ENCODE data around the gene ATAD3C.
"Not testable (repeated sequence)": the region's sequence is repeated elsewhere in the genome, so short reads cannot be mapped to it uniquely, and the experiment has no call there.

ATAD3C gene

GRCh38 chr1:1472053-1472876 lies 22.8 kb downstream of the ATAD3C start:
- DNase-seq = not testable (repeated sequence)

GRCh38 chr1:1476011-1476410 lies 26.5 kb downstream of the ATAD3C start:
- DNase-seq = not testable (repeated sequence)

GRCh38 chr1:1477206-1477605 lies 27.7 kb downstream of the ATAD3C start:
- DNase-seq = no peak

- DNase-seq = no peak
These were observed 30.3 kb downstream of the ATAD3C start for GRCh38 chr1:1479547-1480487.

GRCh38 chr1:1480488-1480867 lies 31.0 kb downstream of the ATAD3C start:
- DNase-seq = not testable (repeated sequence)

- DNase-seq = not testable (repeated sequence)
These were observed 32.3 kb downstream of the ATAD3C start for GRCh38 chr1:1481811-1482210.

GRCh38 chr1:1482856-1483255 lies 33.4 kb downstream of the ATAD3C start:
- DNase-seq = no peak

- DNase-seq = no peak
These were observed 34.2 kb downstream of the ATAD3C start for GRCh38 chr1:1483714-1484113.

GRCh38 chr1:1484976-1485750 lies 35.7 kb downstream of the ATAD3C start:
- DNase-seq = not testable (repeated sequence)

GRCh38 chr1:1485755-1486317 lies 36.3 kb downstream of the ATAD3C start:
- DNase-seq = not testable (repeated sequence)

GRCh38 chr1:1487701-1488100 lies 38.2 kb downstream of the ATAD3C start:
- DNase-seq = no peak

- no peak for DNase-seq
These were observed 39.7 kb downstream of the ATAD3C start for GRCh38 chr1:1489231-1489630.

GRCh38 chr1:1489861-1490260 lies 40.4 kb downstream of the ATAD3C start:
- no peak for DNase-seq

- no peak for DNase-seq
These were observed 41.2 kb downstream of the ATAD3C start for GRCh38 chr1:1490633-1491230.

- DNase-seq = no peak
These were observed 42.1 kb downstream of the ATAD3C start for GRCh38 chr1:1491601-1492000.

GRCh38 chr1:1494311-1494710 lies 44.8 kb downstream of the ATAD3C start:
- DNase-seq = not testable (repeated sequence)

- DNase-seq = not testable (repeated sequence)
These were observed 46.0 kb downstream of the ATAD3C start for GRCh38 chr1:1495461-1495975.

GRCh38 chr1:1504777-1505365 lies 55.4 kb downstream of the ATAD3C start:
- peak; percentile 73 for DNase-seq

- DNase-seq = not testable (repeated sequence)
These were observed 55.9 kb downstream of the ATAD3C start for GRCh38 chr1:1505366-1505798.

- not testable (repeated sequence) for DNase-seq
These were observed 56.3 kb downstream of the ATAD3C start for GRCh38 chr1:1505801-1506200.

GRCh38 chr1:1507305-1507704 lies 57.8 kb downstream of the ATAD3C start:
- DNase-seq = no peak
